Activated naive CD4-positive, alpha-beta T cell treated with anti-CD3 and anti-CD28 coated beads for 36 hours (primary cell): Measurements from ENCODE around the gene IL17RE. TPM values are rescaled to one million over a fixed set of nuclear protein-coding genes. Genes with fewer than 3 reads are reported as not detected.
"Not testable (repeated sequence)": the region's sequence is repeated elsewhere in the genome, so short reads cannot be mapped to it uniquely, and the experiment has no call there.

ENCODE experiments used
- CTCF ChIA-PET: fragments of 350-600 bp; sonication (Branson Sonifier 250); formaldehyde crosslinking; loops from one replicate; lab custom pipeline; 2021; ENCODE audit warnings: antibody characterized with exemption; lab: Charles Lee
- DNase-seq: peaks from one replicate; pipeline ENCODE4 v3.0.0-alpha.2; 2020
- H3K27ac Mint-ChIP-seq: one replicate; pipeline ENCODE4 v1.8.0; 2021; ENCODE audit warnings: mild to moderate bottlenecking, mixed read lengths
- H3K27me3 Mint-ChIP-seq: one replicate; pipeline ENCODE4 v1.8.0; 2021; ENCODE audit warnings: low read depth, mixed read lengths
- H3K36me3 Mint-ChIP-seq: one replicate; pipeline ENCODE4 v1.8.0; 2021; ENCODE audit warnings: low read depth, mixed read lengths
- H3K4me1 Mint-ChIP-seq: one replicate; pipeline ENCODE4 v1.8.0; 2021; ENCODE audit warnings: low read depth, mixed read lengths
- H3K4me3 Mint-ChIP-seq: one replicate; pipeline ENCODE4 v1.8.0; 2021; ENCODE audit warnings: mild to moderate bottlenecking, moderate library complexity, mixed read lengths
- H3K9me3 Mint-ChIP-seq: one replicate; pipeline ENCODE4 v1.8.0; 2021; ENCODE audit warnings: mixed read lengths
- intact Hi-C: fragments of 100-400 bp; cut with micrococcal nuclease; formaldehyde crosslinking; loops from one replicate; pipeline ENCODE4 v1.15.1; 2023
- total RNA-seq, 2 experiments: library from RNA; stranded (reverse); gene quantifications; one replicate each; pipeline ENCODE4 v1.2.3, GENCODE V29; 2021

Gene IL17RE
- total RNA-seq, 2 experiments from 2014 or later: 0.24 to 0.25 TPM

DNA sequence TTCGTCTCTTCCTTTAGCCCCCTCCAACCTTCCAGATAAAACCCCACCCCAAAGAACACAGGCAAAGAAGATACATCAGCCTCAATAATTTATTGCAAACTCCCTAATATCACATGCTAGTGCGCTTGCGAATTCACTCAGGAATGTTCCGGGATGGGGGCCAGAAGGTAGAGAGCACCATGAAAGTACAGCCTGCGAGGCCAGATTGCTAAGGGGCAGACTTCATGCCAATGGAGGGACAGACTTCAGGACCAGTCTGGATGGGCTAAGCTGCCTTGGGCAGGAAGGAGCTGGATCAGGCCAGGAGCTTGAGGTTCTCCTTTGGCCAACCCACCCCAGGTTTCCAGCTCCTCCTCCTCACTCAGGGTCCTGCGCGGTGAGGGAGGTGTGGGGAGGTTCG is 36.0 kb upstream of the IL17RE start:
- DNase-seq: no peak
- Mint-ChIP-seq H3K27ac (no peak overlapping the region), H3K27me3 (peaks cover 9% of the 10 kb centered on the region), H3K4me1 (peaks cover 2% of the 10 kb centered on the region), H3K9me3 (no peaks in the 10 kb centered on the region), H3K4me3 (no peak overlapping the region), H3K36me3 (no peaks in the 10 kb centered on the region)
- intact Hi-C loops: no loop called here
- CTCF ChIA-PET: interaction anchor here (2.1 kb wide), 1 partner anchor 24 kb away, joined by 4 read pairs; the partner anchor contains the start of gene JAGN1

- Mint-ChIP-seq H3K36me3 (no peaks in the 10 kb centered on the region), H3K27me3 (peaks cover 6% of the 10 kb centered on the region), H3K4me3 (no peak overlapping the region), H3K27ac (no peak overlapping the region), H3K4me1 (peaks cover 2% of the 10 kb centered on the region), H3K9me3 (no peaks in the 10 kb centered on the region)
- DNase-seq: no peak
- intact Hi-C loops: no loop called here
- CTCF ChIA-PET: no interaction called here
These were observed 35.5 kb upstream of the IL17RE start for GRCh38 chr3:9867106-9867505.

- H3K4me3 Mint-ChIP-seq: no peak overlapping the region
- H3K27ac Mint-ChIP-seq: no peak overlapping the region
- no peaks in the 10 kb centered on the region for H3K9me3 Mint-ChIP-seq
- intact Hi-C loops: no loop called here
- no peak for DNase-seq
- no peaks in the 10 kb centered on the region for H3K27me3 Mint-ChIP-seq
- no peaks in the 10 kb centered on the region for H3K4me1 Mint-ChIP-seq
- H3K36me3 Mint-ChIP-seq: no peaks in the 10 kb centered on the region
- CTCF ChIA-PET: no interaction called here
These were observed 32.7 kb upstream of the IL17RE start for GRCh38 chr3:9869955-9870354.

DNA sequence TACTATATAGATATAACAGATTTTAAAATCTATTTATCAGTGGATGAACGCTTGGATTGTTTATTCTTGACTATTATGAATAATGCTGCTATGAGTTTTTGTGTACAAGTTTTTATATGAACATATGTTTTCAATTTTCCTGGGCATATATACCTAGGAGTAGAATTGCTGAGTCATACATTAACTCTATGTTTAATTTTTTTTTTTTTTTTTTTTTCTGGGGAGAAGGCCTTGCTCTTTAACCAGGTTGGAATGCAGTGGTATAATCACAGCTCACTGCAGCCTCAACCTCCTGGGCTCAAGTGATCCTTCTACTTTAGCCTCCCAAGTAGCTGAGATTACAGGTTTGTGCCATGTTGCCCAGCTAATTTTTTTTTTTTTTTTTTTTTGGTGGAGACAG is 31.7 kb upstream of the IL17RE start:
- Mint-ChIP-seq H3K4me3 (no peak overlapping the region), H3K4me1 (no peaks in the 10 kb centered on the region), H3K9me3 (no peaks in the 10 kb centered on the region), H3K27ac (no peak overlapping the region), H3K27me3 (no peaks in the 10 kb centered on the region), H3K36me3 (no peaks in the 10 kb centered on the region)
- intact Hi-C loops: no loop called here
- DNase-seq: no peak
- CTCF ChIA-PET: interaction anchor here (0.6 kb wide), 1 partner anchor 35 kb away, joined by 3 read pairs; no protein-coding TSS in a partner anchor

GRCh38 chr3:9872067-9872466 is 30.6 kb upstream of the IL17RE start:
- H3K4me3 Mint-ChIP-seq, H3K4me1 Mint-ChIP-seq, H3K27ac Mint-ChIP-seq, DNase-seq, H3K36me3 Mint-ChIP-seq, intact Hi-C loops, H3K27me3 Mint-ChIP-seq, H3K9me3 Mint-ChIP-seq: not testable (repeated sequence)
- CTCF ChIA-PET: interaction anchor here (1.0 kb wide), 1 partner anchor 23 kb away, joined by 3 read pairs; no protein-coding TSS in a partner anchor

DNA sequence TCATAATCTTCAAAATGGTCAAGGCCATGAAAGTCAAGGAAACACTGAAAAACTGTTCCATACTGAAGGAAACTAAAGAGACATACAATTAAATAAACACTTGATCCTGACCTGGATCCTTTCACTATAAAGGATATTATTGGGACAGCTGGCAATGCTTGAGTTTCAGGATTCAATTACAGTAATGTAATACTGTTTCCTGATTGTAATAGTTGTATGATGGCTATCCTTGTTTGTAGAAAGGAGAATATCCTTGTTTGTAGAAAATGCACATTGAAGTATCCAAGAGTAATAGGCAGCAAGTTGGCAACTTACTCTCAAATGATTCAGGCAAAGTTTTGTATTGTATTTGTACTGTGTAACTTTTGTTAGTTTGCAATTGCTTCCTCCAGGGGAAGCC is 27.2 kb upstream of the IL17RE start:
- intact Hi-C loops: no loop called here

DNA sequence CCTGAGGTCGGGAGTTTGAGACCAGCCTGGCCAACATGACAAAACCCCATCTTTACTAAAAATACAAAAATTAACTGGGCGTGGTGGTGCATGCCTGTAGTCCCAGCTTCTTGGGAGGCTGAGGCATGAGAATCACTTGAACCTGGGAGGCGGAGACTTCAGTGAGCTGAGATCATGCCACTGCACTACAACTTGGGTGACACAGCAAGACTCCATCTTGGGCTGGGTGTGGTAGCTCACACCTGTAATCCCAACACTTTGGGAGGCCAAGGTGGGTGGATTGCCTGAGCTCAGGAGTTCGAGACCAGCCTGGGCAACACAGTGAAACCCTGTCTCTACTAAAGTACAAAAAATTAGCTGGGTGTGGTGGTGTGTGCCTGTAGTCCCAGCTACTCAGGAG is 26.4 kb upstream of the IL17RE start:
- H3K4me1 Mint-ChIP-seq, H3K27me3 Mint-ChIP-seq, DNase-seq, H3K4me3 Mint-ChIP-seq, intact Hi-C loops, H3K27ac Mint-ChIP-seq, H3K36me3 Mint-ChIP-seq, H3K9me3 Mint-ChIP-seq: not testable (repeated sequence)
- CTCF ChIA-PET: interaction anchor here (1.0 to 1.2 kb wide), 3 partner anchors 56 to 158 kb away, joined by 3 to 4 read pairs (median 3); no protein-coding TSS in a partner anchor

More for the DNA sequence above, 27.2 kb upstream of the IL17RE start:
- Mint-ChIP-seq H3K4me1 (no peaks in the 10 kb centered on the region), H3K4me3 (no peak overlapping the region), H3K9me3 (no peaks in the 10 kb centered on the region), H3K27ac (no peak overlapping the region), H3K36me3 (no peaks in the 10 kb centered on the region), H3K27me3 (no peaks in the 10 kb centered on the region)
- no peak for DNase-seq
- CTCF ChIA-PET: interaction anchor here (1.0 kb wide), 1 partner anchor 11 kb away, joined by 3 read pairs; no protein-coding TSS in a partner anchor

DNA sequence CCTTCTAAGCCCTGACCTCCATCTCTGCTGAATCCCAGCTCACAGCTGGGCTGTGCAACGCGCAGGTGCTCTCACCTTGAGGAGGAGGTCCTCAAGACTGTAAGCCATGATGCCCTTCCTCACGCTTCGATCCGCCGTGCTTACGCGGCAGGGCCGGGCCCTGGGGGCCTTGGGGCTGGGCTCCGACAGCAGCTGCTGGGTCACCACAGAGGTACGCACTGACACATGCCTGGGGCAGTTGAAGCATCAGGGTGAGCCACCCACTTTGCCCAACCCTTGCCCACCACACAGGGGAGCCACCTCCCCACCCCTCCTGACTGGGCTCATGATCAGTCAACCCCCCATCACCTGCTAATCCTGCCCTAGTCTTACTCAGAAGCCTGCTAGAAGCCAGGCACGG is 25.7 kb upstream of the IL17RE start:
- CTCF ChIA-PET: interaction anchor here (1.0 to 1.2 kb wide), 3 partner anchors 55 to 158 kb away, joined by 3 to 4 read pairs (median 3); no protein-coding TSS in a partner anchor
- intact Hi-C loops: no loop called here
- peak; percentile 18 for DNase-seq

GRCh38 chr3:9878700-9879099 is 23.9 kb upstream of the IL17RE start:
- Mint-ChIP-seq H3K4me3 (no peak overlapping the region), H3K9me3 (no peaks in the 10 kb centered on the region), H3K4me1 (no peaks in the 10 kb centered on the region), H3K27me3 (no peaks in the 10 kb centered on the region), H3K36me3 (no peaks in the 10 kb centered on the region), H3K27ac (no peak overlapping the region)
- intact Hi-C loops: no loop called here
- CTCF ChIA-PET: interaction anchor here (0.8 to 1.6 kb wide), 2 partner anchors 52 to 151 kb away, joined by 3 to 4 read pairs; no protein-coding TSS in a partner anchor
- no peak for DNase-seq

More for the DNA sequence above, 25.7 kb upstream of the IL17RE start:
- H3K4me3 Mint-ChIP-seq: no peak overlapping the region
- no peaks in the 10 kb centered on the region for H3K9me3 Mint-ChIP-seq
- H3K27me3 Mint-ChIP-seq: no peaks in the 10 kb centered on the region
- no peaks in the 10 kb centered on the region for H3K4me1 Mint-ChIP-seq
- H3K27ac Mint-ChIP-seq: no peak overlapping the region
- no peaks in the 10 kb centered on the region for H3K36me3 Mint-ChIP-seq

DNA sequence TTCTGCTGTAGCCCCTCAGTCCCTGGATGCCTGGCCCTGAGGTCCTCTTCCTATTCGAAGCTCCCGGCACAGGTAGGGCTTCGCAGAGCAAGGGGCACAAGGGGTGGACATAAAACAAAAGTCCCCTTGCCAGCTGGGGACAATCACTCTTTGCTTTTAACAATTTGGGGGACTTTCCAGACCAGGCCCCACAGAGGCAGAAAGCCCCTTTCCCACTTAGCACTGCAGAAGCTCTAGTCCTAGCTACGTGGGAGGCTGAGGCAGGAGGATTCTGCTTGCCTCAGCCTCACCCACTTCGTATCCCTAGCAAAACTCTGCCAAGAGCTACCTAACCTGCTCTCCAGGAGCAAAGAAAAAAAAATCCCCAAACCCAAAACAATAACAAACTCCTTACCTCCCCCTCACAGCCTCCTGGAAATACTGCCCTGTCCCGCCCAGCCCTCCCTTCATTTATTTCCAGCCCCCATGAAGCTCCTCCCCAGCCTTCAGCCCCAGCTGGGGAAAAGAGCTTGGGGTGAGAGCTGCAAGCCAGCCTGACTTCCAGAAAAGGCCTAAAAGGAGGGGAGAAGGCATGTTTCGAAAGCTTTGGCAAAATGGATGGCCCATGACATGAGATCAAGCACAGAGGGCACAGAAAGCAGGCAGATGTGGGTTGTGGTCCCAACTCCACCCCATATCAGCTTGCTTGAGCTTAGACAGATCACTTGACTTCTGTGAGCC is 22.7 kb upstream of the IL17RE start, which contains the start of gene CIDEC:
TSS of gene CIDEC (minus strand) at position 424 of the 720 bp plus-strand sequence. CDS start 1,767 bp downstream, outside the sequence.
- CTCF ChIA-PET: interaction anchor here (0.5 to 1.6 kb wide), 2 partner anchors 16 to 53 kb away, joined by 4 to 7 read pairs; no protein-coding TSS in a partner anchor
- intact Hi-C loops: no loop called here

GRCh38 chr3:9881441-9881840 is 21.2 kb upstream of the IL17RE start:
- intact Hi-C loops: no loop called here
- no peaks in the 10 kb centered on the region for H3K27me3 Mint-ChIP-seq
- H3K36me3 Mint-ChIP-seq: no peaks in the 10 kb centered on the region
- H3K9me3 Mint-ChIP-seq: no peaks in the 10 kb centered on the region
- DNase-seq: no peak
- no peak overlapping the region for H3K4me3 Mint-ChIP-seq
- CTCF ChIA-PET: no interaction called here
- no peak overlapping the region for H3K27ac Mint-ChIP-seq
- H3K4me1 Mint-ChIP-seq: no peaks in the 10 kb centered on the region

More for the DNA sequence above, 22.7 kb upstream of the IL17RE start, which contains the start of gene CIDEC:
- no peak within 1 kb of the TSS for H3K27ac Mint-ChIP-seq
- H3K9me3 Mint-ChIP-seq: no peaks in the 10 kb centered on the region
- H3K4me1 Mint-ChIP-seq: no peaks in the 10 kb centered on the region
- no peak for DNase-seq
- no peaks in the 10 kb centered on the region for H3K27me3 Mint-ChIP-seq
- H3K36me3 Mint-ChIP-seq: no peaks in the 10 kb centered on the region
- H3K4me3 Mint-ChIP-seq: no peak within 1 kb of the TSS

- DNase-seq: no peak
- CTCF ChIA-PET: interaction anchor here (0.5 to 0.7 kb wide), 3 partner anchors 30 to 99 kb away, joined by 3 to 4 read pairs (median 3); no protein-coding TSS in a partner anchor
- H3K27me3 Mint-ChIP-seq: no peaks in the 10 kb centered on the region
- intact Hi-C loops: no loop called here
- no peaks in the 10 kb centered on the region for H3K36me3 Mint-ChIP-seq
- no peaks in the 10 kb centered on the region for H3K9me3 Mint-ChIP-seq
- H3K27ac Mint-ChIP-seq: no peak overlapping the region
- no peaks in the 10 kb centered on the region for H3K4me1 Mint-ChIP-seq
- no peak overlapping the region for H3K4me3 Mint-ChIP-seq
These were observed 18.7 kb upstream of the IL17RE start for GRCh38 chr3:9883706-9884554.
